ENCODE results near the gene OR3A3. TPM values are rescaled to one million over a fixed set of nuclear protein-coding genes. Genes with fewer than 3 reads are reported as not detected.
"Not testable (repeated sequence)": the region's sequence is repeated elsewhere in the genome, so short reads cannot be mapped to it uniquely, and the experiment has no call there.

OR3A3 gene
- total and polyA plus RNA-seq, 4 donors = 0.63 TPM; not detected in 3

- H3K27ac ChIP-seq (ENCODE audit: low read depth in 1 of 2, low read length in 1 of 2) = no peak overlapping the region
- no peaks in the 10 kb centered on the region for H3K36me3 ChIP-seq (ENCODE audit: control insufficient read depth in 4 of 4, insufficient read depth in 4 of 4, low read length in 4 of 4)
- no peak for ATAC-seq (ENCODE audit: insufficient read depth, low FRiP score)
- H3K4me1 ChIP-seq (ENCODE audit: control insufficient read depth in 5 of 5, insufficient read depth in 5 of 5, low read length in 5 of 5) = peaks cover 0 to 5% (median 0%) of the 10 kb centered on the region in 5 donors
- WGBS, 2 donors = 60 to 62% methylated on average over 6 of the region's 6 CpGs
- no peak overlapping the region for H3K4me3 ChIP-seq
- TF ChIP-seq, protein P1, sequence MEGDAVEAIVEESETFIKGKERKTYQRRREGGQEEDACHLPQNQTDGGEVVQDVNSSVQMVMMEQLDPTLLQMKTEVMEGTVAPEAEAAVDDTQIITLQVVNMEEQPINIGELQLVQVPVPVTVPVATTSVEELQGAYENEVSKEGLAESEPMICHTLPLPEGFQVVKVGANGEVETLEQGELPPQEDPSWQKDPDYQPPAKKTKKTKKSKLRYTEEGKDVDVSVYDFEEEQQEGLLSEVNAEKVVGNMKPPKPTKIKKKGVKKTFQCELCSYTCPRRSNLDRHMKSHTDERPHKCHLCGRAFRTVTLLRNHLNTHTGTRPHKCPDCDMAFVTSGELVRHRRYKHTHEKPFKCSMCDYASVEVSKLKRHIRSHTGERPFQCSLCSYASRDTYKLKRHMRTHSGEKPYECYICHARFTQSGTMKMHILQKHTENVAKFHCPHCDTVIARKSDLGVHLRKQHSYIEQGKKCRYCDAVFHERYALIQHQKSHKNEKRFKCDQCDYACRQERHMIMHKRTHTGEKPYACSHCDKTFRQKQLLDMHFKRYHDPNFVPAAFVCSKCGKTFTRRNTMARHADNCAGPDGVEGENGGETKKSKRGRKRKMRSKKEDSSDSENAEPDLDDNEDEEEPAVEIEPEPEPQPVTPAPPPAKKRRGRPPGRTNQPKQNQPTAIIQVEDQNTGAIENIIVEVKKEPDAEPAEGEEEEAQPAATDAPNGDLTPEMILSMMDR (IDR thresholded peaks at IDR 0.05; ENCODE audit: control extremely low read depth, extremely low read depth) = no peak
- H3K9me3 ChIP-seq (ENCODE audit: control insufficient read depth in 4 of 4, insufficient read depth in 3 of 4, low read length in 3 of 4) = peaks cover 0 to 4% (median 0%) of the 10 kb centered on the region in 4 donors
- no peaks in the 10 kb centered on the region for H3K27me3 ChIP-seq (ENCODE audit: control insufficient read depth in 3 of 3, insufficient read depth in 3 of 3, low read length in 2 of 3)
- no peak overlapping the region for H3K9ac ChIP-seq (ENCODE audit: insufficient read depth in 1 of 2, low read length in 2 of 2)
- DNase-seq = peak; percentile 40 to 66 (median 55)
Observed at GRCh38 chr17:3400055-3400454, 11.1 kb upstream of the OR3A3 start.

DNA sequence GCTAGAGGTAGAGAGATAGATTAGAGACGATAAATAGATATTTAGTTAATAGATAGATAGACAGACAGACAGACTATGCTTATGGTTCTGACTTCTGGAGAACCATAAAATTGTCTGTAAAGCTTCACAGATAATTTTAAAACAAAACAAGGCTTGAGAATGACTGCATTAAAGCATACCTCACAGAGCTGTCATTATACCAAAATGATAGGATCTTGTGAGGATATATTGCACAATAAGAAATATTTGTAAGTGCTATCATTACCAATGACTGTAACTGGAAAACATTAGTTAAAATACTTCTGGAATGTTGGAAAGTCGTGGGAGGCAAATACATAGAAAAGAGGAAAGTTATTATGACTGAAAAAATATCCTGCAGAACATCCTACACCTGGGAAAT, 9.4 kb upstream of the OR3A3 start:
- no peak overlapping the region for H3K9ac ChIP-seq (ENCODE audit: insufficient read depth in 1 of 2, low read length in 2 of 2)
- no peak overlapping the region for H3K27ac ChIP-seq (ENCODE audit: low read depth in 1 of 2, low read length in 1 of 2)
- H3K4me3 ChIP-seq = no peak overlapping the region
- ATAC-seq (ENCODE audit: insufficient read depth, low FRiP score) (no peak), DNase-seq (no peak)
- peaks cover 0 to 5% (median 0%) of the 10 kb centered on the region in 5 donors for H3K4me1 ChIP-seq (ENCODE audit: control insufficient read depth in 5 of 5, insufficient read depth in 5 of 5, low read length in 5 of 5)
- TF ChIP-seq, protein P1 (IDR thresholded peaks at IDR 0.05; ENCODE audit: control extremely low read depth, extremely low read depth) = no peak
- H3K9me3 ChIP-seq (ENCODE audit: control insufficient read depth in 4 of 4, insufficient read depth in 3 of 4, low read length in 3 of 4) = peaks cover 0 to 4% (median 2%) of the 10 kb centered on the region in 4 donors
- no peaks in the 10 kb centered on the region for H3K27me3 ChIP-seq (ENCODE audit: control insufficient read depth in 3 of 3, insufficient read depth in 3 of 3, low read length in 2 of 3)
- 55 to 56% methylated on average over 2 of the region's 2 CpGs for WGBS, 2 donors
- H3K36me3 ChIP-seq (ENCODE audit: control insufficient read depth in 4 of 4, insufficient read depth in 4 of 4, low read length in 4 of 4) = no peaks in the 10 kb centered on the region

DNA sequence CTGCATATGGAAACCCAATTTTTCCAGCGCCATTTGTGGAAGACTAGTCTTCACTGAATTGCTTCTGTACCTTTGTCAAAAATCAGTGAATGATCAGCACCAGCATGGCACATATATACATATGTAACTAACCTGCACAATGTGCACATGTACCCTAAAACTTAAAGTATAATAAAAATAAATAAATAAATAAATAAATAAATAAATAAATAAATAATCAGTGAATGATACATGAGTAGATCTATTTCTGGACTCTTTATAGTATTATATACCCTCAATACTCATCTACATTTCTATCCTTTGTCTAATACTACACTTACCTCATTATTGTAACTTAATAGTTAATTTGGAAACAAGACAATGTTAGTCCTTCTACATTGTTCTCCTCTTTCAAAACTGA, 7.3 kb upstream of the OR3A3 start:
- not testable (repeated sequence) for H3K4me1 ChIP-seq (ENCODE audit: control insufficient read depth in 5 of 5, insufficient read depth in 5 of 5, low read length in 5 of 5); H3K4me3 ChIP-seq; H3K27me3 ChIP-seq (ENCODE audit: control insufficient read depth in 3 of 3, insufficient read depth in 3 of 3, low read length in 2 of 3); H3K9me3 ChIP-seq (ENCODE audit: control insufficient read depth in 4 of 4, insufficient read depth in 3 of 4, low read length in 3 of 4); ATAC-seq (ENCODE audit: insufficient read depth, low FRiP score); DNase-seq; H3K27ac ChIP-seq (ENCODE audit: low read depth in 1 of 2, low read length in 1 of 2); H3K36me3 ChIP-seq (ENCODE audit: control insufficient read depth in 4 of 4, insufficient read depth in 4 of 4, low read length in 4 of 4); H3K9ac ChIP-seq (ENCODE audit: insufficient read depth in 1 of 2, low read length in 2 of 2)
- WGBS, 2 donors = 76 to 81% methylated on average over 1 of the region's 1 CpG

- H3K9ac ChIP-seq (ENCODE audit: insufficient read depth in 1 of 2, low read length in 2 of 2); H3K9me3 ChIP-seq (ENCODE audit: control insufficient read depth in 4 of 4, insufficient read depth in 3 of 4, low read length in 3 of 4); H3K36me3 ChIP-seq (ENCODE audit: control insufficient read depth in 4 of 4, insufficient read depth in 4 of 4, low read length in 4 of 4); H3K27ac ChIP-seq (ENCODE audit: low read depth in 1 of 2, low read length in 1 of 2); H3K4me1 ChIP-seq (ENCODE audit: control insufficient read depth in 5 of 5, insufficient read depth in 5 of 5, low read length in 5 of 5); H3K4me3 ChIP-seq; H3K27me3 ChIP-seq (ENCODE audit: control insufficient read depth in 3 of 3, insufficient read depth in 3 of 3, low read length in 2 of 3); DNase-seq; ATAC-seq (ENCODE audit: insufficient read depth, low FRiP score): not testable (repeated sequence)
- 52% methylated on average over 5 of the region's 16 CpGs; no CpG with 5 or more reads in 1 of the 2 donors for WGBS, 2 donors
Observed at GRCh38 chr17:3412216-3412615, 1.0 kb downstream of the OR3A3 start.
